Jurkat, Clone E6-1 (cell line): ENCODE results near the gene ARX.

ENCODE experiments used
- DNase-seq: peaks from one replicate; pipeline ENCODE4 v3.0.0-alpha.2; 2011; ENCODE audit warnings: low read depth, low spot score
- H3K4me3 ChIP-seq: 2 replicates; pipeline ENCODE4 v1.5.1; 2011; ENCODE audit warnings: mild to moderate bottlenecking, low read length, control low read depth, moderate library complexity

The ARX gene

DNA sequence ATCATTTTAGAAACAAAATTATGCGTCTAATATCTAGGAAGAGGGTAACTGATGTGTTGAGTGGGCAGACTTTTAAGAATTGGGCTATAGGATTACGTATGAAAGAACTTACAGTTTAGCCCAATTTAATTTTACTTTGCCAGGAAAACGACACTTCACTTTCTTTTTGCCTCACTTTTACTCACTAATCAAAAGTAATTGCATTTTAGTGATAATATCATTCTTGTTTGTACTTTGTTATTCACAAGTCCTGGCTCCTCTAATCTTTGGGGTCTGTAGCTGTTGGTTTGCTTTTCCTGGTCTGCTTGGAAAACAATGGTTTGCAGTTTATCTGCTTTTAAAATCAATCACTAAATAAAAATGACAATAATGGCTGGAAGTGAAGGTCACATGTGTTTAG lies 2.9 kb upstream of the ARX start:
- H3K4me3 ChIP-seq = no peak overlapping the region
- DNase-seq = no peak

DNA sequence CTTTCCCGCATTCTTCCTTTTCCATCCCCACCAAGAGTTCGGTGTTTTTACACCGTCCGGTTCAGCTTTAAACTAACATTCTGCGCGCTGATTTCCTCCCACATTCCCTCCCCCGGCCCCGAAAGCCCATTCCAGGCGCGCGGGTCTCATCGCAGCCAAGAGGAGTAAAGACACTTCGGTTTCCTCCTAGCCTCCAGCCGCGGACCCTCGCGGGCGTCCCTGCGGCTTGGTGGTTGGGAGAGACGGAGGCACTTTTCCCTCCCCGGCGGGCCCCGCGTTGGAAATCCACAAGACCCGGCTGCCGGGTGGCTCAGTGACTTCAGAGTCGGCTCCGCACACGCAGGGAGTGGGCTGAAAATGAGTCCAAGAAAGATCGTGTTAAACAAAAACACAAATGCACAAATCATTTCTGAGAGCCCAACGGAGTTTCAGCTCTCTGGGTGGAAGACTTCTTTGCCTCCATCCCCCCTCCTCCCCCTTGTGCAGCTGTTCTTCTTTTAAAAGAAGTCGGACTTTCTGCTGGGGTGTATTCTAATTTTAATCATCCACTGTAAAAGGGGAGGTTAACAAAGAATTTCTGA lies 2.0 kb upstream of the ARX start:
- DNase-seq = no peak
- H3K4me3 ChIP-seq = no peak overlapping the region

DNA sequence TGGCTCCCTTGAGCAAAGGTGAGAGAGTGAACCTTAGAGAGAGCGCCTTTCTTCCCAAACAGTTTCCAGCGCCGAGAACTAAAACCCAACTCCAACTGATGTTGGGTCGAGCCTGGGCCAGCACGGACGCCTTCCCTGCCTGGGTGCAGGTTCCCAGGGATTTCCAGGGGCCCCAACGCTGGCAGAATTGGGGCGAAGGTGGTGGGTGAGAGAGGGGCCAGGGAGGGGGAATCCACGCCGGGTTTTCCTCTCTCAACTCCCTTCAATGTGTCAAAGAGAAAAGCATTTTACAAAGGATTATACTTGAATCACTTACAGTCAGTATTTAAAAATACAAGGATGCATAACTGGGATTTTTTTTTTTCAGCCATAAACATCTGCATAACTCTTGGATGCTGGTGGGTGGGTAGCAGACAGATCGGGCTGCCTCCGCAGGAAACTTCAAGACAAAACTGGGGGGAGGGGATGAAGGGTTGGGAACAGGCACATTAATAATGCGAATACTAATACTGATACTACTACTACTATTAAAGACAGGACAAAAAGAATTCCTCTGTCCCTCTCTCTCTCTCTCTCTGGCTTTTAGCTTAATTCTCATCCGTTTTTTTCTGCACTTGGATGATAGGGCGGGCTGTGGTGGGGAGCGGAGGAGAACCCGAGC lies 1.3 kb upstream of the ARX start:
- no peak for DNase-seq
- H3K4me3 ChIP-seq = no peak overlapping the region

DNA sequence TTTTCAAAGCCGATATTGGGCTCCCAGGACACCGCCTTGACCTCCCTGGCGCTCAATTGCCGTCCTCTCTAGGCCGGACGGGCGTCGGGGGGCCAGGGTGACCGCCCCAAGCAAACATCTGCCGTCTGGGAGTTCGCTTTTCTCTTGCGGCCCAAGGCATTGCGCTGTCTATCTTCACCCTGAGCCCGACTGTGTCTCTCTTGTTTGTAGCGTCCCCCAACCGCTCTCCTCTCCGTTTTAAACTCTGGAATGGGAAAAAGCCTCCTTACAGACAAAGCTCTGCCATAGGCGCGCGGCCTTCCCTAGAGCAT lies 551 bp upstream of the ARX start:
- DNase-seq = no peak
- no peak overlapping the region for H3K4me3 ChIP-seq

DNA sequence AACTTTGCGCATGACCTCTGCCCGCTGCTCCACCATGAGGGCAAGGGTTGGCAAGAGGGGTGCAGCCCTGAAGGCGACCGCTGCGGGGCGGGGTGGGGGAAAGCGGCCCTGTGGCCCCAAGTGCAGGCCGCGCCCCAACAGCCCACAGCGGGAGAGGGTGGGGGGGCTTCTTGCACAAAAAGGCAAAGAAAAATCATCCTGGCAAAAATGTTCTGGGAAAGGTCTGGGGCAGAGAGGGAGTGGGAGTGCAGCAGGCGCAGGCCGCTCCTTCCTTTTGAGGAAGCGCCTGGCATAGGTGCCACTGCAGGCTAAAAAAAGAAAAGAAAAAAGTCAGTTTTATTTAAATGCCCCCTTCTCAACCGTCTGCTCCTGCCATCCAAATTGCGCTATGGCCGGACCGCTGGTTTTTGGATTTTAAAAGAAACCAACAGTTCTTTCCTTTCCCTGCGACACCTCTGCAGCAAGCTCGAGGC lies 1.4 kb downstream of the ARX start:
- H3K4me3 ChIP-seq = no peak overlapping the region

DNA sequence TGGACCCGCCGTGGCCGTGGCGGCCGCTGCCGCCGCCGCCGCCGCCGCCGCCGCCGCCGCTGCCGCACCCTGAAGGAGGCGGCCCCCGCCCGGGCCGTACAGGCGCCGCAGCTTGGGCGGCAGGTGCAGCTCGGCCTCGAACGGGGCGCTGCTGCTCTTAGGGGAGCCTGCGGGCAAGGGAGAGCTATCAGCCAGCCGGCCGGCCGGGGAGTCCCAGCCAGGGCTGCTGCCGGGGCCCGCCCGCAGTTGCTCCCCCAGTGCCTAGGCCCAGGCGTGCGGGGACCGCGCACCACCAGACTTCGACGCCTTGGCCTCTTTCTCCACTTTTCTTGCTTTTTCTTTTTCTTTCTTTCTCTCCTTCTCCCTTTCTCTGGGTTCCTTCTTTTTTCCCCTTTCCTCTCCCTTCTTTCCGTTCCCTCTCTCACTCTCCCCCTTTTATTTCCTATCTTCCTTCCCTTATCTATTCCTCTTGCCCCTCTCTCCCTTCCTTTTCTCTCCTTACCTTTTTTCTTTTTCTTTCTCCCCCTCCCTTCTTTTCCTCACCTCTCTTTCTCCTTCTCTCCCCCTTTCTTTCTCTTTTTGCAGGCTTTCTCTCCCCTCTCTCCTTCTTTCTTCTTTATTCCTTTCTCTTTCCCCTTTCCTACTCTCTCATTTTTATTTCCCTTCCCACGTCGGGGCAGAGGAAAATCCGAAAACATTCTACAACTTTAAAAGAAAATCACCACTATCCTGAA lies 2.0 kb downstream of the ARX start:
- H3K4me3 ChIP-seq = no peak overlapping the region
- no peak for DNase-seq

More for the DNA sequence above, 1.4 kb downstream of the ARX start:
- DNase-seq = no peak

DNA sequence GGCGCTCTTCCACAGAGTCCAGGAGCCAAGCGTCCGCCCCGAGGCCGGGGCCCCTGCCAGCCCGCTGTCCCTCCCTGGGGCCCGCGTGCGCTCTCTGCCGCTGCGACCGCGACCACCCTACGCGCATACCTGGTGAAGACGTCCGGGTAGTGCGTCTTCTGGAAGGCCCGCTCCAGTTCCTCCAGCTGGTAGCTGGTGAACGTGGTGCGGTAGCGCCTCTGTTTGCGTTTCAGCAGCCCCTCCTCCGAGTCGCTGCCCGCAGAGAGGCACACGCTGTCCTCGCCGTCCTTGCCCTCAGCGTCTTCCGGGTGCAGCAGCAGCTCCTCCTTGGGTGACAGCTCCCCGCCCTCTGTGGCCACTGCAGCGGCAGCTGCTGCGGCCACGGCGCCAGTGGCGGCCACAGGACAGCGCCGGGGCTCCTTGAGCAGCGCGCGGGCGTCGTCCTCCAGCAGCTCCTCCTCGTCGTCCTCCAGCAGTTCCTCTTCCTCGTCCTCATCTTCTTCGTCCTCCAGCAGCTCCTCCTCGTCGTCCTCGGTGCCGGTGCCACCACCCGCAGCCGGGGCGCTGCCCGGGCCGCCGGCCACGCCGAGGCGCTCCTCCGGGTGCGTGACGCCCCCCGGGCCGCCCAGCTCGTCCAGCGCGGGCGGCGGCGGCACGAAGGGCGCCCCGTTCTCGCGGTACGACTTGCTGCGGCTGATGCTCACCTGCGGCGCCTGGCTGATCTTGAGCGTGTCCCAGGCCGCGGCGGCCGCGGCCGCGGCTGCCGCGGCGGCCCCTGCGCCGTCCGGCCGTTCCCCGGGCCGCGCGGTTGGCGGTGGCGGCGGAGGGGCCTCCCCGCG lies 2.8 kb downstream of the ARX start:
- no peak for DNase-seq
- H3K4me3 ChIP-seq = no peak overlapping the region

DNA sequence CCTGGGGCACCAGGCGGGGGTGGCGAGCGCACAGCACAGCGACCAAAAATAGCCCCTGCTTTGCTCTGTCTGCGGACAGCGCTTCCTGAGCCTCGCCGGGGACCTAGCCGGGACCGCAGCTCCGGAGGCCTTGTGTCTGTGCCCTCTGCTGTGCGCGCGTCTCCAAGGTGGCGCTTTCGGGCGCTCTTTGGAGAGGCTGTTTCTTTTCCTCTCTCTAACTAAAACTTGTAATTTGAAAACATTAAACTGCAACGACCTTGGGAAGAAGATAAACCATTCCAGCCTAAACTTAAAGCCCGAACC lies 3.4 kb downstream of the ARX start:
- no peak overlapping the region for H3K4me3 ChIP-seq

DNA sequence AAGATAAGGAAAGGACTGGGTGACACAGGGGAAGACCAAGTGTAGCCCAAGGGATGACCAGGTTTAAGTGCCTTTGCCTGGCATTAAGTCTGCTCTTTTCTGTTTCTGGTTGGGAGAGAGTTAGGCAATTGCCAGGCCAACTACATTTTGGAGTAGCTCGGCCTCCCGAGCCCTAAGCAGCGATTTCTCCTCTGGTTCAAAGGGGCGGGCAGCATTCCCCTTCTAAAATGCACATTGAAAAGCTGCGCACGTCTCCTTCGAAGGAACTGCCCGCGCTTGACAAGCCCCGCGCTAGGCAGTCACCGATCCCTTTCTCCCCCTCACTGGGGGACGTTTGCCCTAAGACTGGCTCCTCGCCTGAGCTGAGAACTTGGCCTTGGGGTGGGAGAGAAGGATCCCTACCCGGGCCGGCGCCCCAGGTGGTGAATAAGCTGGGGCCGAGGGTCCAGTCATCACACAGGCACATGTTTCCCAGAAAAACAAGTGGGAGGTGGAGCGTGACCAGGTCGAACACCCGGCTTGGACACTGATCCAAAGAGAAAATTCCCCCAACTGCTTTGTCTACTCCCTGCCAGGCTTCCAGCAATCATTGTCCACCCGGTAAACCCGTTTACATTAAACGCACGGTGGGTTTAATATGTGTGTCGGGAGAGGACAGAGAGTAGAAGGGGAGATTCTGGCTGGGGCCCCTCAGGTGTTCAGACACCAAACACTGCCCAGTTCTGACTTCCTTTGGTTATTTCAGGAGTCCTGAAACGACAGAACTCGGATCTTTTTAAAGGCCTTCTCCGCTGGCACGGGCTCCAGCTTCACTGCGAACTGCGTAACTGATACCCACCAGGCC lies 4.0 kb downstream of the ARX start:
- no peak overlapping the region for H3K4me3 ChIP-seq
- DNase-seq = no peak

More for the DNA sequence above, 3.4 kb downstream of the ARX start:
- DNase-seq = no peak

DNA sequence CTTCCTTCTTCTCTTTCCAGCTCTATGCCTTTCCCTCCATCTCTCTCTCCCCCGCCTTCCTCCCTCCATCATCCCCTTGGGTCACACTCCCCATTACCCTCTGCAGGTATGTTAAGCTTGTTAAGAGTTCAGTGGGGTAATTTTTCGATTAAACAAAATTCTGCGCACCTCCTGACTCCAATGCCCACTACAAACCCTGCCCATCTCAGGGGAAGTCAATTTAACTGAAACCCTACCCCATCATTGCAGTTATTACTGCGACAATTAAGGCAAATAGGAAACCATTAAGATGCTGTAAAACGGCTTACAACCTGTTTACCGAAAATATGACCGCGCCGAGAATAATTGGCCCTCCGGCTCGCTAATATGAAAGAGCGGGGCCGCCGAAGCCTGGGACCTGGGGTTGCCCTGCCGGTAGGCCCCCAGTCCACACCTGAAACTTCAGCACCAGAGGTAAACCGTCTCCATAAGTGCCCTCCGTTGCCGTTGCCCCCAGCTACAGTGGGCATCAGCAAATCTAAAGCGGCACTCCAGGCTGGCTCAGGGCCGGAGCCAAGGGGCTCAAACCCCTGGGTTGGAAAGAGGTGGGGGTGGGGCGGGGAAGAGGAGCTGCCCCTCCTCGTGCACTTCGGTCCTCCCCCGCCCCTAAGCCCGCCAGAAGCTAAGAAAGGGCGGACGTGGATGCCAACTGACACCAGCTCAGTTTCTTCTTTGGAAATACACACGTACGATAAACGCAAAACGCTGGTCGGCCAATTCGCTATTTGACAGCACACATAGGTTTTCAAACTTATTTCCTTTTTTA lies 4.8 kb downstream of the ARX start:
- no peak overlapping the region for H3K4me3 ChIP-seq
- DNase-seq = no peak

DNA sequence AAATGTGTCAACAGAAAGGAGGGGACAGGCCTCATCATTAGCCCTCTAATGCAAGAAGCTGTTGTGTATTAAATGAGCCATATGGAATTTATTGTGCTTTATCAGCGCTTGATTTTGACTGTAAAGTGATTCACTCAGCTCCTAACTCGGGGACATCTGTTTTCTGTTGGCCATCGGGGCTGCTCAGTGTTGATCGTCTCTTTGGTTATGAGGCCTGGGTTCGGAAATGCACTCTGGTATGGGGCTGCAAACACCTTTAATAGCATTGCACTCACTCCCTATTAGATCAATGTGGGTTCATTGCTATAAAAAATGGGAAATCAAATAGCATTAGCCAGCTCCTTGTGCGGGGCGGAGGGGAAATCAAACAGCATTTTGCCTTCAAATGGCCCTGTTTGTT lies 6.4 kb downstream of the ARX start:
- no peak overlapping the region for H3K4me3 ChIP-seq
- DNase-seq = no peak

DNA sequence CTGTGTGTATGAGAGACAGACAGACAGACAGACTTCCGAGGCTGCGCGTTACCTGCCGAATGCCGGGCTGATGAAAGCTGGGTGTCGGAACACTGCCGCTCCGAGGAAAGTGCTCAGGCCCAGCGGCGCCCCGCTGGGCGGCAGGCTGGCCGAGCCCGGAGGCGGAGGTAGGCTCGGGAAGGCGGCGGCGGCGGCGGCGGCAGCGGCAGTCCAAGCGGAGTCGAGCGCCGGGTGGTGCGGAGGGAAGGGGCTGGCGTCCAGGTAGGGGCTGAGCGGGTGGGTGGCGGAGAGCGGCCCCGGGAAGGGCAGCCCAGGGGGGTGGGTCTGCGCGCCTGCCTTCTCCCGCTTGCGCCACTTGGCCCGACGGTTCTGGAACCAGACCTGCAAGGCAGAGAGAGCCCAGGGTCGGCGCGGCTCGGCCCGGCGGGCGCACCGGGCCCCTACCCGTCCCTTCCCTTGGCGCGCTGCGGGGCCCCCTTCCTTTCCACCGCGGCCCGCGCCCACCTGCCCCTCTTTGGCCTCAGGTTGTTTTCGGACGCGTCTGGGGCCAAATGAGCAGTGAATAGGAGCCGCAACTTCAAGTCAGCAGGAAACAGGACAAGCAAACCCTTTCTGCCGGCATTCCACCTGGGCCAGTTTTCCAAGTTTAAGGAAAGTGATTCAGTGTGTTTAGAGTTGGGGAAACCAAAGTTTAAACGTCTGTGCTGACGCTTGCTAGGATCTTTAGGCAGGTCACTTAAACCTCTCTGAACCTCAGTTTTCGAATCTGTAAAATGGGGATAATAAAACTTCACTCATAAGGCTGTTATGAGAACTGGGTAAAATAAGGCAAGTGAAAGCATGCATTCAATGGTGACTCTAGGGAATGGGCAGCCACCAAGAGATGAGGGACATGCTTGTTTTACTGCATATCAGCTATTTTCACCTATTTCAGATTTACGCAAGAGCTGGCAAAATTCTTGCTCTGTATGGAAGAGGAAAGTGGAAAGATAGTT lies 8.4 kb downstream of the ARX start:
- H3K4me3 ChIP-seq = no peak overlapping the region
- DNase-seq = no peak

DNA sequence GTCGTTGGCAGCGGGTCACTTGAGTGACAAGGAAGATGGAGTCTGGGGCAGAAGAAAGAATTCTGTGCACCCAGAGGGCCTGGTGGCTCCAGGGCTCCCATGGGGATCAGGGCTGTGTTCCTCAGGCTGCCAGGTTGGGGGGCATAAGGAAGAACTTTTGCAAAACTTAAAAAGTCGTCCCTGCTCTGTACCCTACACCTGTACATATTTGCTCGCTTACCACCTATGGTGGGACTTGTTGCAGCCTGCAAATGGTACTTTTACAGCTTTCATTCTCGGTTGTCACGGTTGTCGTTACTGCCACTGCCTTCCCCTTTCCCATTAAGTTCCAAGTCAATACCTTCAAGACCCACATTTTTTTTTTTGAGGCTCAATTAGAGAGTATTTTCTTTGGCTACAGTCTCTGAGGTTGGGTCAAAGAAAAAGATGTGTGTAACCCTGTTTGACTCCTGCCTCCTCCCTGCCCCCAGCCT lies 9.1 kb downstream of the ARX start:
- no peak overlapping the region for H3K4me3 ChIP-seq
- no peak for DNase-seq

DNA sequence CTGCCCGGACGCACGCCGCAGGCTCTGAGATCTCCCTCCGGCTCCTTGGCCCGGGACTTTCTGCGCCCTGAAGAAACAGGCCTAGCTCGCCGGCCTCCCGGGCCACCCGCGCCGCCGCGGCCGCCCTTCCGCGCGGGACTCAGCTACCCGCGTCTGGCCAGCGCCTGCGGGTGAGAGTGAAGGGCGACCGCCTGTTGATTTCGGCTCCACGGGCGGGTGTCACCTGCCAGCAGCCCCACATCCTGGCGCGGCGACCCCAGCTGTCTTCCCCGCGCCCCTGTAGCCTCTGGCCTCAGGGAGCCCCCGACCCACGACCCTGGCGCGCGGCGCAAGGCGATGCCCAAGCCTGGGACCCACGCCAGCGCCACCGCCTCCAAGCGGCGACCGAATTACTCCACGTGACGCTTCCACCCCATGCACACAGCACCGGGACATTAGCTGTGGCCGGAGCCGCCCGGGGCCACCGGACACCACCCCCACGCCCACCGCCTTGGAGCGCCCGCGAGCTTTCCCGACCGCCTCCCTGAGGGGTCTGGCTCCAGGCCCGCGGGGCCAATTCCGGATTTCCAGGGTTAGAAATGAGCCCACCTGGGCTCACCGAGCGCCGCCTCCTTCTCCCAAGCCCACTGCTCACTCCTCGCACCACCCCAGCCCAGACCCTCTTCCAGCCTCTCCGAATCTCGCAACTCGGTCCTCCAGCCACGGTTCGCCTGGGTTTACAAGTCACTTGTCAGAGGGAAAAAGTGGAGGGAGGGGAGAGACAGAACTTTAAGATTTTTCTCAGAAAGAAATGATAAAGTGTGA lies 10.2 kb downstream of the ARX start:
- no peak overlapping the region for H3K4me3 ChIP-seq

DNA sequence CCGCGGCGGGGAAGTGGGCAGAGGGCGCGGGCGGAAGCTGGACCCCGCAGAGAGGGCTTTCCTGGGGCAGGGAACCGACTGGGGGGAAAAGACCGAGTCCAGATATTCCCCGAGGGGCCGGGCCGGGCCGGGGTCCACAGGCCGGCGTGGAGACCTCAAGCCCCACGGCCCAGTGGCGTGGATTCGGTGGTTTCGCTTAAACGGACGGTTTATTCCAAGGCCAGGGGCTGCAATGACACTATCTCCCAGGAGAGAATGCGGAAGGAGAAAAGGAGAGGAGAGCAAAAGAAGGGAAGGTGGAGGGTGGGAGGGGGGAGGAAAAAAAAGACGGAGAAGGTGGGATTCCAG lies 10.8 kb downstream of the ARX start:
- DNase-seq = no peak
- no peak overlapping the region for H3K4me3 ChIP-seq

More for the DNA sequence above, 10.2 kb downstream of the ARX start:
- no peak for DNase-seq

DNA sequence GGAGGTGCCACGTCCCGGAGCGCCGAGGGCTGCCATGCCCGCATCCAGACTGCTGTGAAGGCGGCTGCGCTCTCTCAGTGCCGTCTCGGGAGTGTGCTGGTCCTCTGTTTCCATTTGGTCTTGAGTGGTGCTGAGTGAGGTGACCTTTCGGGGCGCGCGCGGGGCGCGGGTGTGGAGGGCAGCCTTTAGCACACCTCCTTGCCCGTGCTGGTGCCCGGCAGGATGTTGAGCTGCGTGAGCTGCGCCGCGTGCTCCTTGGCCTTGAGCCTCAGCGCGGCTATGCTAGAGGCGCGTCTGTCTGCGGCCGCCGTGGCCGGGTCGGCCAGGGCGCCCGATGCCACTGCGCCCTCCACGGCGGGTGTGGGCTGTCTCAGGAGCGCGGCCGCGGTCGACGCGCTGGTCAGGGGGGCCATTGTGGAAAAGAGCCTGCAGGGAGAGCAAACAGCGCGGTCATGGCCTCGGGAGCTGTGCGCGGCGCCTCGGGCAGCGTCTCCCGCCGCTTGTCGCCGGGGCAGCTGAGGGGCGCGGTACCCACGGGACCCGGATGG lies 11.2 kb downstream of the ARX start:
- no peak for DNase-seq
- H3K4me3 ChIP-seq = no peak overlapping the region
